IMR-90 (cell line): ENCODE measurements around the gene CROCC2. TPM values are rescaled to one million over a fixed set of nuclear protein-coding genes. Genes with fewer than 3 reads are reported as not detected.

Source experiments
- ATAC-seq: fragments of 200-7000 bp; cut with Tn5 transposase; 2 replicates; pipeline ENCODE4 v1.9.1; 2020; ENCODE audit warnings: low read depth, mild to moderate bottlenecking, moderate library complexity
- BruUV-seq: library from RNA; stranded (reverse); fragments of 400-500 nt; replicated peaks from 2 replicates; lab custom pipeline; 2021; lab: Mats Ljungman, UMichigan
- CTCF ChIA-PET: fragments of 300-600 bp; formaldehyde crosslinking; extraction: SDS; loops from one replicate; lab custom pipeline; 2021; ENCODE audit warnings: antibody characterized with exemption; lab: Yijun Ruan, JAX
- POLR2A ChIA-PET: fragments of 300-600 bp; sonication (Branson Sonifier 250); formaldehyde crosslinking; loops from one replicate; lab custom pipeline; 2022; ENCODE audit warnings: antibody characterized with exemption; ENCODE audit not compliant: unreplicated experiment; lab: Charles Lee
- DNase-seq: peaks from one replicate; pipeline ENCODE4 v3.0.0; 2013
- H2AFZ ChIP-seq: replicated peaks from 2 replicates; pipeline ENCODE3; 2013; ENCODE audit warnings: low read length, mild to moderate bottlenecking; ENCODE audit not compliant: poor library complexity
- H2AK5ac ChIP-seq: 2 replicates; pipeline ENCODE4 v1.6.1; 2013; ENCODE audit warnings: low read depth, low read length, inconsistent platforms
- H2AK9ac ChIP-seq: replicated peaks from 2 replicates; pipeline ENCODE3; 2013; ENCODE audit warnings: mild to moderate bottlenecking, low read depth, low read length, moderate library complexity; ENCODE audit not compliant: poor library complexity
- H2BK120ac ChIP-seq: 2 replicates; pipeline ENCODE4 v1.6.1; 2013; ENCODE audit warnings: low read depth, low read length, inconsistent platforms
- H2BK15ac ChIP-seq: 3 replicates; pipeline ENCODE4 v1.6.1; 2013; ENCODE audit warnings: low read depth, low read length, inconsistent platforms
- H2BK20ac ChIP-seq: 2 replicates; pipeline ENCODE4 v1.6.1; 2013; ENCODE audit warnings: low read depth, mild to moderate bottlenecking, inconsistent platforms, low read length, moderate library complexity
- H2BK5ac ChIP-seq: 2 replicates; pipeline ENCODE4 v1.6.1; 2013; ENCODE audit warnings: mild to moderate bottlenecking, low read depth, low read length, inconsistent platforms; ENCODE audit not compliant: poor library complexity, severe bottlenecking
- H3K14ac ChIP-seq: replicated peaks from 2 replicates; pipeline ENCODE4 v1.6.1; 2013; ENCODE audit warnings: low read depth, low read length, inconsistent platforms
- H3K18ac ChIP-seq: 2 replicates; pipeline ENCODE4 v1.6.1; 2013; ENCODE audit warnings: low read depth, low read length, control low read depth
- H3K23ac ChIP-seq: 2 replicates; pipeline ENCODE4 v1.6.1; 2013; ENCODE audit warnings: low read depth, low read length, inconsistent platforms
- H3K27ac ChIP-seq: 2 replicates; pipeline ENCODE4 v1.5.1; 2013; ENCODE audit warnings: mild to moderate bottlenecking, control low read depth, low read length; ENCODE audit not compliant: insufficient read depth
- H3K27me3 ChIP-seq: 2 replicates; pipeline ENCODE4 v1.6.1; 2013; ENCODE audit warnings: low read length; ENCODE audit not compliant: control insufficient read depth, insufficient read depth
- H3K36me3 ChIP-seq: 2 replicates; pipeline ENCODE4 v1.6.1; 2013; ENCODE audit warnings: low read length, mixed read lengths; ENCODE audit not compliant: control insufficient read depth, insufficient read depth
- H3K4ac ChIP-seq: 2 replicates; pipeline ENCODE4 v1.6.1; 2013; ENCODE audit warnings: low read depth, low read length, inconsistent platforms
- H3K4me1 ChIP-seq: 2 replicates; pipeline ENCODE4 v1.6.1; 2013; ENCODE audit warnings: low read length, mixed read lengths; ENCODE audit not compliant: control insufficient read depth, insufficient read depth
- H3K4me2 ChIP-seq: 2 replicates; pipeline ENCODE4 v1.6.1; 2013; ENCODE audit warnings: low read depth, mild to moderate bottlenecking, control low read depth, low read length, moderate library complexity
- H3K4me3 ChIP-seq: 2 replicates; pipeline ENCODE4 v1.5.1; 2013; ENCODE audit warnings: low read depth, mild to moderate bottlenecking, control low read depth, low read length, moderate library complexity; ENCODE audit not compliant: insufficient read depth
- H3K56ac ChIP-seq: 2 replicates; pipeline ENCODE4 v1.6.1; 2013; ENCODE audit warnings: low read length, inconsistent platforms; ENCODE audit not compliant: insufficient read depth; ENCODE audit errors: extremely low read depth
- H3K79me1 ChIP-seq, 2 experiments: 2 replicates each; pipeline ENCODE4 v1.6.1; 2013; ENCODE audit warnings: low read length in 2 of 2, inconsistent platforms in 1 of 2, low read depth in 1 of 2
- H3K9ac ChIP-seq: 2 replicates; pipeline ENCODE4 v1.6.1; 2013; ENCODE audit warnings: low read depth, low read length, control low read depth
- H3K9me1 ChIP-seq: 2 replicates; pipeline ENCODE4 v1.6.1; 2013; ENCODE audit warnings: low read length, inconsistent platforms; ENCODE audit not compliant: insufficient read depth
- H3K9me3 ChIP-seq: 2 replicates; pipeline ENCODE4 v1.6.1; 2013; ENCODE audit warnings: low read length; ENCODE audit not compliant: control insufficient read depth, insufficient read depth
- H4K20me1 ChIP-seq: 2 replicates; pipeline ENCODE4 v1.6.1; 2013; ENCODE audit warnings: low read length, inconsistent platforms; ENCODE audit not compliant: insufficient read depth
- H4K5ac ChIP-seq: 2 replicates; pipeline ENCODE4 v1.6.1; 2013; ENCODE audit warnings: mild to moderate bottlenecking, low read depth, low read length, control low read depth
- H4K8ac ChIP-seq, 2 experiments: 2 replicates each; pipeline ENCODE4 v1.6.1; 2013; ENCODE audit warnings: low read depth in 2 of 2, low read length in 2 of 2, control low read depth in 1 of 2, inconsistent platforms in 1 of 2
- H4K91ac ChIP-seq: 2 replicates; pipeline ENCODE4 v1.6.1; 2013; ENCODE audit warnings: low read depth, low read length, inconsistent platforms; ENCODE audit not compliant: insufficient read depth
- NFE2L2 ChIP-seq: fragments of 150-350 bp; IDR thresholded peaks from 2 replicates; pipeline ENCODE4 v1.6.1; 2016; ENCODE audit warnings: low read depth, mild to moderate bottlenecking, low read length
- RFX5 ChIP-seq: IDR thresholded peaks from 2 replicates; pipeline ENCODE4 v1.8.0; 2012; ENCODE audit warnings: low read depth, mild to moderate bottlenecking, low read length, moderate library complexity
- SMC3 ChIP-seq: fragments of 150-350 bp; IDR thresholded peaks from 2 replicates; pipeline ENCODE4 v1.6.1; 2016; ENCODE audit warnings: low read depth, mild to moderate bottlenecking, antibody characterized with exemption, low read length, moderate library complexity
- WGBS, 2 experiments: methylation state at CpG; one replicate each; pipeline versions ENCODE4 v1.1.5 to v1.1.7; 2013; ENCODE audit warnings: missing lambda C conversion rate in 2 of 2; ENCODE audit not compliant: insufficient read length in 1 of 2; ENCODE audit errors: extremely low coverage in 2 of 2; 5-methylcytosine and 5-hydroxymethylcytosine counted together
- dilution Hi-C: fragments of 300-500 bp; cut with HindIII; formaldehyde crosslinking; loops from one replicate; pipeline ENCODE4 v1.14.3; 2018; ENCODE audit warnings: low sequenced_read_pairs; ENCODE audit not compliant: unreplicated experiment
- in situ Hi-C: fragments of 300-500 bp; cut with MboI; formaldehyde crosslinking; loops from 3 replicates; pipeline ENCODE4 v1.14.3; 2019; ENCODE audit warnings: low sequenced_read_pairs, inconsistent platforms, mixed read lengths
- intact Hi-C: fragments of 100-400 bp; cut with micrococcal nuclease; formaldehyde crosslinking; loops from 2 replicates; pipeline ENCODE4 v1.10.0; 2022
- polyA plus RNA-seq, 3 experiments: library from polyadenylated mRNA; depleted of rRNA; stranded (reverse); fragments of >200 nt; gene quantifications; 2 replicates each; pipeline ENCODE4 v1.2.3, GENCODE V29; 2012; ENCODE audit warnings: low replicate concordance in 1 of 3
- total RNA-seq: library from RNA; depleted of rRNA; stranded (reverse); fragments of >200 nt; gene quantifications from 2 replicates; pipeline ENCODE4 v1.2.3, GENCODE V29; 2012

Gene CROCC2
- total and polyA plus RNA-seq, 2 of the 4 experiments (the other 2 are of a cell fraction): not detected

- no peak overlapping the region for H3K56ac ChIP-seq
- in situ Hi-C loops: no loop called here
- no peak overlapping the region; the same call in 1 of the 2 replicates for H3K18ac ChIP-seq
- no peak overlapping the region for H3K23ac ChIP-seq
- no peak overlapping the region for H3K14ac ChIP-seq
- H2AK9ac ChIP-seq: no peak overlapping the region
- no peaks in the 10 kb centered on the region for H3K9me3 ChIP-seq
- no peaks in the 10 kb centered on the region for H3K27me3 ChIP-seq
- H4K20me1 ChIP-seq: no peaks in the 10 kb centered on the region
- no peak overlapping the region; the same call in 1 of the 2 replicates for H4K5ac ChIP-seq
- POLR2A ChIA-PET: no interaction called here
- no peak overlapping the region for H3K9ac ChIP-seq
- no peak overlapping the region for H3K4ac ChIP-seq
- no peak overlapping the region for H2BK5ac ChIP-seq
- H2BK20ac ChIP-seq: 0 out of 2 replicates have a peak overlapping the region, but pooled peaks have one; percentile 16
- dilution Hi-C loops: no loop called here
- H3K36me3 ChIP-seq: peaks cover 14% of the 10 kb centered on the region; the same call in 1 of the 2 replicates
- no peak overlapping the region for H2BK120ac ChIP-seq
- ATAC-seq: no peak
- no peak overlapping the region for H3K27ac ChIP-seq
- no TSS peak for BruUV-seq
- WGBS, 2 experiments: 71% methylated on average over 8 of the region's 19 CpGs; no CpG with 5 or more reads in 1 of the 2 experiments
- no peak overlapping the region for H3K4me2 ChIP-seq
- no peak overlapping the region for H2AFZ ChIP-seq
- H3K4me1 ChIP-seq: peaks cover 36% of the 10 kb centered on the region
- no peak for DNase-seq
- H4K8ac ChIP-seq: no peak overlapping the region
- no peak overlapping the region for H2BK15ac ChIP-seq
- CTCF ChIA-PET: no interaction called here
- intact Hi-C loops: loop anchor here (10.0 kb wide), 1 partner anchor 431 kb away; the partner anchor contains the start of genes DUSP28 and RNPEPL1
- TF ChIP-seq NFE2L2 (no peak), RFX5 (no peak), SMC3 (no peak)
- H2AK5ac ChIP-seq: 0 out of 2 replicates have a peak overlapping the region, but pooled peaks have one; percentile 6
- H3K9me1 ChIP-seq: peaks cover 11% of the 10 kb centered on the region
- no peak overlapping the region for H3K4me3 ChIP-seq
- H3K79me1 ChIP-seq: no peaks in the 10 kb centered on the region; a peak in 1 of 4 replicates
- H4K91ac ChIP-seq: no peak overlapping the region
Measured at GRCh38 chr2:240996161-240996833, 90.2 kb downstream of the CROCC2 start.
